Measurements from ENCODE around the gene IGFBP3.

The IGFBP3 gene

GRCh38 chr7:45912972-45913371, 8.1 kb downstream of the IGFBP3 start:
- in situ Hi-C loops (cut with HindIII; ENCODE audit: low sequenced_read_pairs) = no loop called here
- no peak for DNase-seq (ENCODE audit: low read depth, low spot score)
- H3K4me3 ChIP-seq (ENCODE audit: low read depth, low read length) = no peak overlapping the region
- TF ChIP-seq CTCF (IDR thresholded peaks at IDR 0.05; ENCODE audit: low read depth, low read length) = no peak

- no peak for DNase-seq (ENCODE audit: low read depth, low spot score)
- H3K4me3 ChIP-seq (ENCODE audit: low read depth, low read length) = no peak overlapping the region
- in situ Hi-C loops (cut with HindIII; ENCODE audit: low sequenced_read_pairs) = no loop called here
- no peak for TF ChIP-seq CTCF (IDR thresholded peaks at IDR 0.05; ENCODE audit: low read depth, low read length)
Observed at GRCh38 chr7:45911311-45911710, 9.8 kb downstream of the IGFBP3 start.

- in situ Hi-C loops (cut with HindIII; ENCODE audit: low sequenced_read_pairs) = no loop called here
- no peak for TF ChIP-seq CTCF (IDR thresholded peaks at IDR 0.05; ENCODE audit: low read depth, low read length)
- no peak for DNase-seq (ENCODE audit: low read depth, low spot score)
- no peak overlapping the region for H3K4me3 ChIP-seq (ENCODE audit: low read depth, low read length)
Observed at GRCh38 chr7:45910855-45911254, 10.2 kb downstream of the IGFBP3 start.

GRCh38 chr7:45909561-45909960, 11.5 kb downstream of the IGFBP3 start:
- H3K4me3 ChIP-seq (ENCODE audit: low read depth, low read length) = no peak overlapping the region
- no peak for TF ChIP-seq CTCF (IDR thresholded peaks at IDR 0.05; ENCODE audit: low read depth, low read length)
- DNase-seq (ENCODE audit: low read depth, low spot score) = no peak
- in situ Hi-C loops (cut with HindIII; ENCODE audit: low sequenced_read_pairs) = no loop called here

GRCh38 chr7:45902820-45903219, 18.3 kb downstream of the IGFBP3 start:
- DNase-seq (ENCODE audit: low read depth, low spot score) = no peak
- in situ Hi-C loops (cut with HindIII; ENCODE audit: low sequenced_read_pairs) = no loop called here
- TF ChIP-seq CTCF (IDR thresholded peaks at IDR 0.05; ENCODE audit: low read depth, low read length) = no peak
- no peak overlapping the region for H3K4me3 ChIP-seq (ENCODE audit: low read depth, low read length)

GRCh38 chr7:45901566-45901965, 19.5 kb downstream of the IGFBP3 start:
- no peak for TF ChIP-seq CTCF (IDR thresholded peaks at IDR 0.05; ENCODE audit: low read depth, low read length)
- DNase-seq (ENCODE audit: low read depth, low spot score) = no peak
- no peak overlapping the region for H3K4me3 ChIP-seq (ENCODE audit: low read depth, low read length)
- in situ Hi-C loops (cut with HindIII; ENCODE audit: low sequenced_read_pairs) = no loop called here

GRCh38 chr7:45898222-45898621, 22.9 kb downstream of the IGFBP3 start:
- H3K4me3 ChIP-seq (ENCODE audit: low read depth, low read length) = no peak overlapping the region
- TF ChIP-seq CTCF (IDR thresholded peaks at IDR 0.05; ENCODE audit: low read depth, low read length) = no peak
- in situ Hi-C loops (cut with HindIII; ENCODE audit: low sequenced_read_pairs) = no loop called here
- no peak for DNase-seq (ENCODE audit: low read depth, low spot score)
